Measurements from ENCODE around the gene RPS17. TPM values are rescaled to one million over a fixed set of nuclear protein-coding genes. Genes with fewer than 3 reads are reported as not detected.

Gene RPS17
- total RNA-seq, 1 experiment from 2014 or later: 2,241 TPM

DNA sequence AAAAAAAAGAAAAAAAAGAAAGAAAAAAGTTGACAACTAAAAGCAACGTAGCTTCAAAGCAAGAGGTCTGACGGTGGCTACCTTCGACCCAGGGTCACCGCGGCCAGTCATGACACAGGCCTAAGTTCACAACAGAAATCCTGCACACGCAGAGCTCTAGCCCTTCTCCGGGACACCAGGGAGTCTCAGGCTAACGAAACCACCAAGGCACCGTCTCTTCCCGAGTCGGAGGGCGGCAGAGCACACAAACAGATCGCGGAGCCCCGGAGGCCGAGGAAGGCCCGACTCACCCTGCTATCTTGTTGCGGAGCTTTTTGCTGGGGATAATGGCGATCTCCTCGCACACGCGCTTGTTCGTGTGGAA, 584 bp downstream of the RPS17 start:
- Mint-ChIP-seq H3K27me3 (ENCODE audit: low read depth) (no peaks in the 10 kb centered on the region), H3K4me1 (peaks cover 43% of the 10 kb centered on the region), H3K4me3 (peak overlapping the region; percentile 86), H3K27ac (peak overlapping the region; percentile 98), H3K9me3 (peaks cover under 1% of the 10 kb centered on the region; the same call in 1 of the 2 replicates), H3K36me3 (peaks cover 52% of the 10 kb centered on the region)
- ChIA-PET POLR2A (interaction anchor here (1.1 to 1.3 kb wide), 3 partner anchors 33 to 210 kb away, joined by 3 to 7 read pairs (median 4); no protein-coding TSS in a partner anchor), CTCF (interaction anchor here (0.6 to 4.8 kb wide), 7 partner anchors 9 to 211 kb away, joined by 3 to 83 read pairs (median 4); partner anchors contain the start of gene CPEB1)
- TF ChIP-seq, protein P1, sequence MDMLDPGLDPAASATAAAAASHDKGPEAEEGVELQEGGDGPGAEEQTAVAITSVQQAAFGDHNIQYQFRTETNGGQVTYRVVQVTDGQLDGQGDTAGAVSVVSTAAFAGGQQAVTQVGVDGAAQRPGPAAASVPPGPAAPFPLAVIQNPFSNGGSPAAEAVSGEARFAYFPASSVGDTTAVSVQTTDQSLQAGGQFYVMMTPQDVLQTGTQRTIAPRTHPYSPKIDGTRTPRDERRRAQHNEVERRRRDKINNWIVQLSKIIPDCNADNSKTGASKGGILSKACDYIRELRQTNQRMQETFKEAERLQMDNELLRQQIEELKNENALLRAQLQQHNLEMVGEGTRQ (CRISPR knock-in tag; IDR thresholded peaks at IDR 0.05): no peak
- TF ChIP-seq, protein P2, sequence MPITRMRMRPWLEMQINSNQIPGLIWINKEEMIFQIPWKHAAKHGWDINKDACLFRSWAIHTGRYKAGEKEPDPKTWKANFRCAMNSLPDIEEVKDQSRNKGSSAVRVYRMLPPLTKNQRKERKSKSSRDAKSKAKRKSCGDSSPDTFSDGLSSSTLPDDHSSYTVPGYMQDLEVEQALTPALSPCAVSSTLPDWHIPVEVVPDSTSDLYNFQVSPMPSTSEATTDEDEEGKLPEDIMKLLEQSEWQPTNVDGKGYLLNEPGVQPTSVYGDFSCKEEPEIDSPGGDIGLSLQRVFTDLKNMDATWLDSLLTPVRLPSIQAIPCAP (CRISPR knock-in tag; IDR thresholded peaks at IDR 0.05): 0 out of 2 replicates have a peak, but pooled peaks have one; percentile 3
- TF ChIP-seq ZNF232 (CRISPR knock-in tag; IDR thresholded peaks at IDR 0.05) (no peak), MYBL2 (CRISPR knock-in tag; IDR thresholded peaks at IDR 0.05) (0 out of 2 replicates have a peak, but pooled peaks have one; percentile 38), KAT7 (CRISPR knock-in tag; IDR thresholded peaks at IDR 0.05; ENCODE audit: borderline replicate concordance) (0 out of 2 replicates have a peak, but pooled peaks have one; percentile 9)
- TF ChIP-seq, protein P3, sequence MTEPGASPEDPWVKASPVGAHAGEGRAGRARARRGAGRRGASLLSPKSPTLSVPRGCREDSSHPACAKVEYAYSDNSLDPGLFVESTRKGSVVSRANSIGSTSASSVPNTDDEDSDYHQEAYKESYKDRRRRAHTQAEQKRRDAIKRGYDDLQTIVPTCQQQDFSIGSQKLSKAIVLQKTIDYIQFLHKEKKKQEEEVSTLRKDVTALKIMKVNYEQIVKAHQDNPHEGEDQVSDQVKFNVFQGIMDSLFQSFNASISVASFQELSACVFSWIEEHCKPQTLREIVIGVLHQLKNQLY (CRISPR knock-in tag; IDR thresholded peaks at IDR 0.05): no peak
- TF ChIP-seq, protein P4, sequence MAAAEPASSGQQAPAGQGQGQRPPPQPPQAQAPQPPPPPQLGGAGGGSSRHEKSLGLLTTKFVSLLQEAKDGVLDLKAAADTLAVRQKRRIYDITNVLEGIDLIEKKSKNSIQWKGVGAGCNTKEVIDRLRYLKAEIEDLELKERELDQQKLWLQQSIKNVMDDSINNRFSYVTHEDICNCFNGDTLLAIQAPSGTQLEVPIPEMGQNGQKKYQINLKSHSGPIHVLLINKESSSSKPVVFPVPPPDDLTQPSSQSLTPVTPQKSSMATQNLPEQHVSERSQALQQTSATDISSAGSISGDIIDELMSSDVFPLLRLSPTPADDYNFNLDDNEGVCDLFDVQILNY (CRISPR knock-in tag; IDR thresholded peaks at IDR 0.05): no peak
- TF ChIP-seq, protein P5, sequence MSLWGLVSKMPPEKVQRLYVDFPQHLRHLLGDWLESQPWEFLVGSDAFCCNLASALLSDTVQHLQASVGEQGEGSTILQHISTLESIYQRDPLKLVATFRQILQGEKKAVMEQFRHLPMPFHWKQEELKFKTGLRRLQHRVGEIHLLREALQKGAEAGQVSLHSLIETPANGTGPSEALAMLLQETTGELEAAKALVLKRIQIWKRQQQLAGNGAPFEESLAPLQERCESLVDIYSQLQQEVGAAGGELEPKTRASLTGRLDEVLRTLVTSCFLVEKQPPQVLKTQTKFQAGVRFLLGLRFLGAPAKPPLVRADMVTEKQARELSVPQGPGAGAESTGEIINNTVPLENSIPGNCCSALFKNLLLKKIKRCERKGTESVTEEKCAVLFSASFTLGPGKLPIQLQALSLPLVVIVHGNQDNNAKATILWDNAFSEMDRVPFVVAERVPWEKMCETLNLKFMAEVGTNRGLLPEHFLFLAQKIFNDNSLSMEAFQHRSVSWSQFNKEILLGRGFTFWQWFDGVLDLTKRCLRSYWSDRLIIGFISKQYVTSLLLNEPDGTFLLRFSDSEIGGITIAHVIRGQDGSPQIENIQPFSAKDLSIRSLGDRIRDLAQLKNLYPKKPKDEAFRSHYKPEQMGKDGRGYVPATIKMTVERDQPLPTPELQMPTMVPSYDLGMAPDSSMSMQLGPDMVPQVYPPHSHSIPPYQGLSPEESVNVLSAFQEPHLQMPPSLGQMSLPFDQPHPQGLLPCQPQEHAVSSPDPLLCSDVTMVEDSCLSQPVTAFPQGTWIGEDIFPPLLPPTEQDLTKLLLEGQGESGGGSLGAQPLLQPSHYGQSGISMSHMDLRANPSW (CRISPR knock-in tag; conservative IDR thresholded peaks at IDR 0.05; ENCODE audit: low read depth): no peak
- ATAC-seq: no peak
- no peak for DNase-seq (ENCODE audit: low spot score)

DNA sequence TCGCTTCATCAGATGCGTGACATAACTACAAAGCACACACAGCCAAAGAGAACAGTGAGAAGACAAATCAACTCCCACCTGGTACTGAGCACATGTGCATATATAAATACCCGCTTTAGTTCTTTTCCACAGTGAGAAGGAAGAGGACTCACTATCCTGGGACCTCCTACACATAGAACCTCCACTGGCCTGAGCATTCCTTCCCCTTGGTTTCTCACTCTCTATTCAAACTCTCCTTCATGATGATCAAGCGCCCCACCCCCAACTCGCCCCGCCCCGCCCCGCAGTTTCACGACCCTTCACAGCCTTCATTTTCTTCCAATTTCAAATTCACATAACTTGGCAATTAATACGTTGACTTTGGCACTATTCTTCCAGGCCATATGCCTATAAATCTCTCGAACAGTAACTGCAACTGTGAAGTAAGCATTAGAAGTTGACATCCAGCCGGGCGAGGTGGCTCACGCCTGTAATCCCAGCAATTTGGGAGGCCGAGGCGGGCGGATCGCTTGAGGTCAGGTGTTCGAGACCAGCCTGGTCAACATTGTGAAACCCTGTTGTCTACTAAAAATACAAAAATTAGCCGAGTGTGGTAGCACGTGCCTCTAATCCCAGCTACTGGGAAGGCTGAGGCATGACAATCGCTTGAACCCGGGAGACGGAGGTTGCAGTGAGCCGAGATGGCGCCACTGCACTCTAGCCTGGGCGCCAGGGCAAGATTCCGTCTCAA, 1.1 kb downstream of the RPS17 start:
- peaks cover 5% of the 10 kb centered on the region for H3K9me3 Mint-ChIP-seq
- ATAC-seq (no peak), DNase-seq (ENCODE audit: low spot score) (no peak)
- CTCF ChIA-PET: interaction anchor here (4.8 kb wide), 1 partner anchor 8 kb away, joined by 83 read pairs; no protein-coding TSS in a partner anchor
- POLR2A ChIA-PET: interaction anchor here (1.3 kb wide), 2 partner anchors 33 to 211 kb away, joined by 4 to 7 read pairs; no protein-coding TSS in a partner anchor
- peak overlapping the region; percentile 98 for H3K27ac Mint-ChIP-seq
- H3K4me1 Mint-ChIP-seq: peaks cover 43% of the 10 kb centered on the region
- peaks cover 57% of the 10 kb centered on the region for H3K36me3 Mint-ChIP-seq
- TF ChIP-seq ZNF121 (CRISPR knock-in tag; IDR thresholded peaks at IDR 0.05) (no peak), NFE2L1 (CRISPR knock-in tag; IDR thresholded peaks at IDR 0.05) (no peak), ZNF317 (CRISPR knock-in tag; IDR thresholded peaks at IDR 0.05; ENCODE audit: borderline replicate concordance, low read depth) (no peak), SMAD3 (CRISPR knock-in tag; IDR thresholded peaks at IDR 0.05; ENCODE audit: borderline replicate concordance) (no peak)
- peak overlapping the region; percentile 86 for H3K4me3 Mint-ChIP-seq
- no peaks in the 10 kb centered on the region for H3K27me3 Mint-ChIP-seq (ENCODE audit: low read depth)

DNA sequence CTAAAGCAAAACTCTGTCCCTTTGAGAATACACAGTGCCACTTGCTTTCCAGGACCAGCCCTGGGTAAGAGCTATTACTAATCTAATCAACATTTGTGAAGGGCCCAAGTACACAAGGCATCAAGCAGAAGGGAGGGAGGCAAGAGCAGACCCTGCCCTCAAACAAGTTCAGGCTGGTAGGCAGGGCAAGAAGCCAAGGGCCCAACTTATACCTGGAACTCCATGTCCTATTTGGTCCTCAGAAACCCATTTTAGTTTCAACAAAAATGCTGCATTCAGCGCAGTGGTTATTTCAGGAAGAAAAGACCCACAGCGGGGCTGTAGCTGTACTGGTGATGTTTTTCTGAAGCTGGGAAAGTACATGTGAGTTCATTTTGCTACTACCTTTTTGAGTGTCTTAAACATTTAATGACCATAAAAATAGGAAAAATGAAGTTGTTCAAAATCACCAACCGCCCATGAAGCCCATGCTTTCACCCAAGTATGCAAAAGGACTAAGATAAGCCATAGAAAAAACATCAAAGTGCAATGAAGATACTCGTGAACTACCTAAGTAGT, 2.8 kb downstream of the RPS17 start:
- Mint-ChIP-seq H3K4me1 (peaks cover 29% of the 10 kb centered on the region), H3K36me3 (peaks cover 62% of the 10 kb centered on the region), H3K27me3 (ENCODE audit: low read depth) (no peaks in the 10 kb centered on the region), H3K27ac (peak overlapping the region; percentile 90), H3K9me3 (peaks cover 5% of the 10 kb centered on the region), H3K4me3 (peak overlapping the region; percentile 86)
- POLR2A ChIA-PET: no interaction called here
- no peak for TF ChIP-seq OVOL2 (CRISPR knock-in tag; IDR thresholded peaks at IDR 0.05; ENCODE audit: borderline replicate concordance)
- TF ChIP-seq, protein P6, sequence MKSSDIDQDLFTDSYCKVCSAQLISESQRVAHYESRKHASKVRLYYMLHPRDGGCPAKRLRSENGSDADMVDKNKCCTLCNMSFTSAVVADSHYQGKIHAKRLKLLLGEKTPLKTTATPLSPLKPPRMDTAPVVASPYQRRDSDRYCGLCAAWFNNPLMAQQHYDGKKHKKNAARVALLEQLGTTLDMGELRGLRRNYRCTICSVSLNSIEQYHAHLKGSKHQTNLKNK (CRISPR knock-in tag; IDR thresholded peaks at IDR 0.05): no peak
- TF ChIP-seq, protein P7, sequence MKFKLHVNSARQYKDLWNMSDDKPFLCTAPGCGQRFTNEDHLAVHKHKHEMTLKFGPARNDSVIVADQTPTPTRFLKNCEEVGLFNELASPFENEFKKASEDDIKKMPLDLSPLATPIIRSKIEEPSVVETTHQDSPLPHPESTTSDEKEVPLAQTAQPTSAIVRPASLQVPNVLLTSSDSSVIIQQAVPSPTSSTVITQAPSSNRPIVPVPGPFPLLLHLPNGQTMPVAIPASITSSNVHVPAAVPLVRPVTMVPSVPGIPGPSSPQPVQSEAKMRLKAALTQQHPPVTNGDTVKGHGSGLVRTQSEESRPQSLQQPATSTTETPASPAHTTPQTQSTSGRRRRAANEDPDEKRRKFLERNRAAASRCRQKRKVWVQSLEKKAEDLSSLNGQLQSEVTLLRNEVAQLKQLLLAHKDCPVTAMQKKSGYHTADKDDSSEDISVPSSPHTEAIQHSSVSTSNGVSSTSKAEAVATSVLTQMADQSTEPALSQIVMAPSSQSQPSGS (CRISPR knock-in tag; IDR thresholded peaks at IDR 0.05; ENCODE audit: borderline replicate concordance, low read depth): no peak
- no peak for TF ChIP-seq ATF1 (CRISPR knock-in tag; IDR thresholded peaks at IDR 0.05)
- TF ChIP-seq ESRRA (CRISPR knock-in tag; IDR thresholded peaks at IDR 0.05; ENCODE audit: borderline replicate concordance): no peak
- DNase-seq (ENCODE audit: low spot score) (no peak), ATAC-seq (no peak)
- CTCF ChIA-PET: interaction anchor here (0.5 to 0.6 kb wide), 2 partner anchors 56 to 392 kb away, joined by 3 read pairs; no protein-coding TSS in a partner anchor

Measured in WTC11 (cell line).